ENCODE data around the gene FMNL3.

The FMNL3 gene

DNA sequence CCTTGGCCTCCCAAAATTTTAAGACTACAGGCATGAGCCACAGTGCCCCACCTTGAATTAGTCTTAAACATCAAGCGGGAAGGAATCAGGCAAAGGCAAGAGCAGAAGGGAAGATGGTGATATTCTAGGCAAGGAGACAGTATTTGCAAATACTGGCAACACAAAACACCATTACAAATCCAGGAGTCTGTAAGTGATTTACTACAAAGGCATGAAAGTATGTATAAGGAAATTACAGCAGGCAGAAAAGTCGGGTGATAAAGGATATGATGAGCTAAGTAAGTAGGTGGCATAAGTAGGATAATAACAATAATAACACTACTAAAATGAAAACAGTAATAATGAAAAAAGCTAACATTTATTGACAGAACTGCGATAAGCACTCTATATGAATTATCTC lies 28.5 kb downstream of the FMNL3 start:
- no peak for DNase-seq
- TF ChIP-seq EZH2phosphoT487 (IDR thresholded peaks at IDR 0.05; ENCODE audit: low read length) (no peak), EZH2 (optimal IDR thresholded peaks at IDR 0.05; ENCODE audit: low read depth, low read length) (no peak)
- TF ChIP-seq, protein P1, sequence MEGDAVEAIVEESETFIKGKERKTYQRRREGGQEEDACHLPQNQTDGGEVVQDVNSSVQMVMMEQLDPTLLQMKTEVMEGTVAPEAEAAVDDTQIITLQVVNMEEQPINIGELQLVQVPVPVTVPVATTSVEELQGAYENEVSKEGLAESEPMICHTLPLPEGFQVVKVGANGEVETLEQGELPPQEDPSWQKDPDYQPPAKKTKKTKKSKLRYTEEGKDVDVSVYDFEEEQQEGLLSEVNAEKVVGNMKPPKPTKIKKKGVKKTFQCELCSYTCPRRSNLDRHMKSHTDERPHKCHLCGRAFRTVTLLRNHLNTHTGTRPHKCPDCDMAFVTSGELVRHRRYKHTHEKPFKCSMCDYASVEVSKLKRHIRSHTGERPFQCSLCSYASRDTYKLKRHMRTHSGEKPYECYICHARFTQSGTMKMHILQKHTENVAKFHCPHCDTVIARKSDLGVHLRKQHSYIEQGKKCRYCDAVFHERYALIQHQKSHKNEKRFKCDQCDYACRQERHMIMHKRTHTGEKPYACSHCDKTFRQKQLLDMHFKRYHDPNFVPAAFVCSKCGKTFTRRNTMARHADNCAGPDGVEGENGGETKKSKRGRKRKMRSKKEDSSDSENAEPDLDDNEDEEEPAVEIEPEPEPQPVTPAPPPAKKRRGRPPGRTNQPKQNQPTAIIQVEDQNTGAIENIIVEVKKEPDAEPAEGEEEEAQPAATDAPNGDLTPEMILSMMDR (IDR thresholded peaks at IDR 0.05; ENCODE audit: low read length) = no peak
- no peak overlapping the region for H3K4me2 ChIP-seq (ENCODE audit: low read depth, low read length)
- H3K9me3 ChIP-seq (replicated peaks; ENCODE audit: insufficient read depth, low read length) = no peaks in the 10 kb centered on the region
- no peak overlapping the region for H3K27ac ChIP-seq (ENCODE audit: low read length)
- H2AFZ ChIP-seq (ENCODE audit: low read length) = no peak overlapping the region
- 0 out of 2 replicates have a peak, but pooled peaks cover 4% of the 10 kb centered on the region for H3K79me2 ChIP-seq (ENCODE audit: low read length)
- no peaks in the 10 kb centered on the region for H3K36me3 ChIP-seq (replicated peaks; ENCODE audit: insufficient read depth, low read length)
- no peaks in the 10 kb centered on the region for H3F3A ChIP-seq (ENCODE audit: insufficient read depth, low read length)
- no peaks in the 10 kb centered on the region for H3K9me2 ChIP-seq (replicated peaks; ENCODE audit: insufficient read depth, low read length)
- no peaks in the 10 kb centered on the region for H3K27me3 ChIP-seq (replicated peaks; ENCODE audit: insufficient read depth, low read length)
- H4K20me1 ChIP-seq (ENCODE audit: insufficient read depth, low read length) = no peaks in the 10 kb centered on the region
- no peak overlapping the region for H3K9ac ChIP-seq (ENCODE audit: low read length)
- no peaks in the 10 kb centered on the region for H3K4me1 ChIP-seq (ENCODE audit: low read length)
- H3K4me3 ChIP-seq (ENCODE audit: low read length) = no peak overlapping the region

DNA sequence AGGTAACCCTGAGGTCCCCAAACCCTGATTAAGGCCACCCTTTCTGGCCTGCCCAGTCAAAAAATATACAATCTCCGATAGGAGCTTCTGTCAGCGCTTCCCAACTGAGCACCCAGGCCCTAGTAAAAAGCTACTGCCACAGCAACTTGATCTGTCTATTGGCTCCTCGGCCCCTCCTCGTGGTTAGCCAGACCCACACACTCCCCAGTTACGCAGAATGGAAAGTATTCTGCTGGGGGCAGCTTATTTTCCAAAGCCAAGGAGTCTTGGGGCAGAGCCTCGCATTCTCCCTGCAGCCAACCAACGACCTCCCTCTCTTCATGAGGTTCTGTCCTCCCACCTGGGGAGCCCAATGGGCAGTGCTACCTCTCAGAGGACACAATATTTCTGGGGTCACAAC lies 32.1 kb downstream of the FMNL3 start:
- Histone ChIP-seq H3K4me1 (ENCODE audit: low read length) (peaks cover 16% of the 10 kb centered on the region), H3K4me2 (ENCODE audit: low read depth, low read length) (no peak overlapping the region), H2AFZ (ENCODE audit: low read length) (no peak overlapping the region), H3K27ac (ENCODE audit: low read length) (no peak overlapping the region), H3K9ac (ENCODE audit: low read length) (no peak overlapping the region), H3K79me2 (ENCODE audit: low read length) (no peaks in the 10 kb centered on the region), H3K36me3 (replicated peaks; ENCODE audit: insufficient read depth, low read length) (no peaks in the 10 kb centered on the region), H3F3A (ENCODE audit: insufficient read depth, low read length) (no peaks in the 10 kb centered on the region), H3K9me3 (replicated peaks; ENCODE audit: insufficient read depth, low read length) (no peaks in the 10 kb centered on the region), H4K20me1 (ENCODE audit: insufficient read depth, low read length) (no peaks in the 10 kb centered on the region), H3K4me3 (ENCODE audit: low read length) (no peak overlapping the region), H3K27me3 (replicated peaks; ENCODE audit: insufficient read depth, low read length) (no peaks in the 10 kb centered on the region), H3K9me2 (replicated peaks; ENCODE audit: insufficient read depth, low read length) (no peaks in the 10 kb centered on the region)
- TF ChIP-seq, protein P1 (IDR thresholded peaks at IDR 0.05; ENCODE audit: low read length) = no peak
- TF ChIP-seq EZH2 (optimal IDR thresholded peaks at IDR 0.05; ENCODE audit: low read depth, low read length) = no peak
- no peak for DNase-seq

DNA sequence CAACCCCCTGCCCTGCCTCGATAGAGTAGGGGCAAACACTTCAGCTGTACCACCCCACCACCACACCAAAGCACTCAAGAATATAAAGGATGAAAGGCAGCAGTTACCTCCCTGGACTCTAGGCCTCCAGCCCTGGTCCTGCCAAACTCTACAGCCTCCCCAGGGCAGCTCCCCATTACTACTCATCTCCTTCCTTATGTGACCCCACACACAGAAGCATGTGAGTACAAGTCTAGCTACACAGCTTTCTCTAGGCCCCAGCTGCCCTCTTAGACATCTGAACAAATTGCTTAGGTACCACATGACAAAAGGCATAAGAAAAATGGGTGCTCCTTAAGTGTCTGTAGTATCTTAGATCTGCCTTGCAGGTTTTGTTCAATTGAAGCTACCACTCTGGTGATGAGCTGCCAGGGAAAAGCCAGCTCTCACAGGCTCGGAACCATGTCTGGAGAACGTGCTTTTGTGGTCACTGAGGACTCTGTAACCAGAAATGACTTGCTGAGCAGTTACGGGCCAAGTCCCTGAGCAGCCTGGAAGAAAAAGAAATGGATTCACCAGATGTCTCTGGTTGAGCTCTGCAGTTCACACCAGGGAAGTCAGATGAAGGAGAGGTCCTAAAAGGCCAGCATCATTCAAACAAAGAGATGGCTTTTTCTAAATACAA lies 32.8 kb downstream of the FMNL3 start:
- no peak overlapping the region for H3K9ac ChIP-seq (ENCODE audit: low read length)
- H3K27me3 ChIP-seq (replicated peaks; ENCODE audit: insufficient read depth, low read length) = no peaks in the 10 kb centered on the region
- H3K9me3 ChIP-seq (replicated peaks; ENCODE audit: insufficient read depth, low read length) = no peaks in the 10 kb centered on the region
- no peak overlapping the region for H3K4me3 ChIP-seq (ENCODE audit: low read length)
- H3K27ac ChIP-seq (ENCODE audit: low read length) = no peak overlapping the region
- no peak for DNase-seq
- H3F3A ChIP-seq (ENCODE audit: insufficient read depth, low read length) = no peaks in the 10 kb centered on the region
- TF ChIP-seq EZH2phosphoT487 (IDR thresholded peaks at IDR 0.05; ENCODE audit: low read length) = no peak
- no peak for TF ChIP-seq EZH2 (optimal IDR thresholded peaks at IDR 0.05; ENCODE audit: low read depth, low read length)
- TF ChIP-seq, protein P1 (IDR thresholded peaks at IDR 0.05; ENCODE audit: low read length) = no peak
- no peak overlapping the region for H3K4me2 ChIP-seq (ENCODE audit: low read depth, low read length)
- H2AFZ ChIP-seq (ENCODE audit: low read length) = no peak overlapping the region
- no peaks in the 10 kb centered on the region for H3K9me2 ChIP-seq (replicated peaks; ENCODE audit: insufficient read depth, low read length)
- H3K36me3 ChIP-seq (replicated peaks; ENCODE audit: insufficient read depth, low read length) = no peaks in the 10 kb centered on the region
- H3K79me2 ChIP-seq (ENCODE audit: low read length) = no peaks in the 10 kb centered on the region
- H4K20me1 ChIP-seq (ENCODE audit: insufficient read depth, low read length) = no peaks in the 10 kb centered on the region
- peaks cover 16% of the 10 kb centered on the region for H3K4me1 ChIP-seq (ENCODE audit: low read length)

Measured in MM.1S (cell line).